HepG2 (cell line): ENCODE data around the gene ZNF786. TPM values are rescaled to one million over a fixed set of nuclear protein-coding genes. Genes with fewer than 3 reads are reported as not detected.

Experiments used
- DMAP1 ChIP-seq: IDR thresholded peaks from 2 replicates; pipeline ENCODE4 v1.6.1; 2016
- GFI1 ChIP-seq: sonication (generic); formaldehyde crosslinking; IDR thresholded peaks from 2 replicates; pipeline ENCODE4 v1.5.0; 2020; ENCODE audit warnings: missing genetic modification reagents, mild to moderate bottlenecking, borderline replicate concordance
- MATR3 ChIP-seq: sonication (generic); formaldehyde crosslinking; IDR thresholded peaks from 2 replicates; pipeline ENCODE4 v1.4.0; 2020; ENCODE audit warnings: missing genetic modification reagents
- NCOR1 ChIP-seq: fragments of 200-600 bp; sonication (generic); IDR thresholded peaks from 2 replicates; pipeline ENCODE4 v1.7.0; 2017; ENCODE audit warnings: antibody characterized with exemption, low read length, borderline replicate concordance
- ZBTB8A ChIP-seq: sonication (generic); formaldehyde crosslinking; IDR thresholded peaks from 2 replicates; pipeline ENCODE4 v1.4.0; 2020; ENCODE audit warnings: mild to moderate bottlenecking, low read depth, missing genetic modification reagents, borderline replicate concordance
- ZNF180 ChIP-seq: sonication (generic); formaldehyde crosslinking; IDR thresholded peaks from 2 replicates; pipeline ENCODE4 v1.4.0; 2020; ENCODE audit warnings: low read depth, missing genetic modification reagents, borderline replicate concordance
- ZNF550 ChIP-seq: sonication (generic); formaldehyde crosslinking; IDR thresholded peaks from 2 replicates; pipeline ENCODE4 v1.4.0; 2020; ENCODE audit warnings: mild to moderate bottlenecking, missing genetic modification reagents, borderline replicate concordance
- ZNF562 ChIP-seq: sonication (generic); formaldehyde crosslinking; IDR thresholded peaks from 2 replicates; pipeline ENCODE4 v1.8.0; 2022; ENCODE audit warnings: missing genetic modification reagents, borderline replicate concordance
- ZNF839 ChIP-seq: sonication (generic); formaldehyde crosslinking; IDR thresholded peaks from 2 replicates; pipeline ENCODE4 v1.4.0; 2020; ENCODE audit warnings: missing genetic modification reagents, mild to moderate bottlenecking, borderline replicate concordance
- polyA plus RNA-seq, 8 experiments: library from polyadenylated mRNA; depleted of rRNA in 3 of 8; stranded (reverse) in 7 of 8; unstranded in 1 of 8; fragments of >200 nt; fragmentation: Illumina TruSeq in 4 of 8; extraction: Trizol in 4 of 8; gene quantifications; 2 replicates each; pipeline versions ENCODE4 v1.2.1 to v1.2.3, GENCODE V29; 2011 to 2016; ENCODE audit warnings: low read depth in 4 of 8, missing spikeins in 1 of 8, mixed read lengths in 1 of 8; ENCODE audit not compliant: insufficient read depth in 1 of 8
- total RNA-seq, 5 experiments: library from RNA; depleted of rRNA; stranded (reverse); fragments of >200 nt; fragmentation: Illumina TruSeq; extraction: Trizol; gene quantifications; 2 replicates each; pipeline ENCODE4 v1.2.3, GENCODE V29; 2016; ENCODE audit warnings: low read depth in 1 of 5
- TF ChIP-seq, protein P1 (sequence below): sonication (generic); formaldehyde crosslinking; IDR thresholded peaks from 2 replicates; pipeline ENCODE4 v1.4.0; 2020; ENCODE audit warnings: missing genetic modification reagents, borderline replicate concordance
- TF ChIP-seq, protein P2 (sequence below): sonication (generic); formaldehyde crosslinking; IDR thresholded peaks from 2 replicates; pipeline ENCODE4 v1.5.0; 2020; ENCODE audit warnings: missing genetic modification reagents
- TF ChIP-seq, protein P3 (sequence below): sonication (generic); formaldehyde crosslinking; IDR thresholded peaks from 2 replicates; pipeline ENCODE4 v1.5.1; 2020; ENCODE audit warnings: mild to moderate bottlenecking, missing genetic modification reagents, borderline replicate concordance
- TF ChIP-seq, protein P4 (sequence below): sonication (generic); formaldehyde crosslinking; conservative IDR thresholded peaks from 2 replicates; pipeline ENCODE4 v1.8.0; 2022; ENCODE audit warnings: mild to moderate bottlenecking, moderate library complexity, missing genetic modification reagents
- TF ChIP-seq, protein P5 (sequence below): sonication (generic); formaldehyde crosslinking; IDR thresholded peaks from 2 replicates; pipeline ENCODE4 v1.4.0; 2020; ENCODE audit warnings: mild to moderate bottlenecking, missing genetic modification reagents

The ZNF786 gene
- total and polyA plus RNA-seq, 2 of the 13 experiments (the other 11 are each of a cell fraction or from before 2014, with no cell fraction given): 2.0 to 4.0 TPM

DNA sequence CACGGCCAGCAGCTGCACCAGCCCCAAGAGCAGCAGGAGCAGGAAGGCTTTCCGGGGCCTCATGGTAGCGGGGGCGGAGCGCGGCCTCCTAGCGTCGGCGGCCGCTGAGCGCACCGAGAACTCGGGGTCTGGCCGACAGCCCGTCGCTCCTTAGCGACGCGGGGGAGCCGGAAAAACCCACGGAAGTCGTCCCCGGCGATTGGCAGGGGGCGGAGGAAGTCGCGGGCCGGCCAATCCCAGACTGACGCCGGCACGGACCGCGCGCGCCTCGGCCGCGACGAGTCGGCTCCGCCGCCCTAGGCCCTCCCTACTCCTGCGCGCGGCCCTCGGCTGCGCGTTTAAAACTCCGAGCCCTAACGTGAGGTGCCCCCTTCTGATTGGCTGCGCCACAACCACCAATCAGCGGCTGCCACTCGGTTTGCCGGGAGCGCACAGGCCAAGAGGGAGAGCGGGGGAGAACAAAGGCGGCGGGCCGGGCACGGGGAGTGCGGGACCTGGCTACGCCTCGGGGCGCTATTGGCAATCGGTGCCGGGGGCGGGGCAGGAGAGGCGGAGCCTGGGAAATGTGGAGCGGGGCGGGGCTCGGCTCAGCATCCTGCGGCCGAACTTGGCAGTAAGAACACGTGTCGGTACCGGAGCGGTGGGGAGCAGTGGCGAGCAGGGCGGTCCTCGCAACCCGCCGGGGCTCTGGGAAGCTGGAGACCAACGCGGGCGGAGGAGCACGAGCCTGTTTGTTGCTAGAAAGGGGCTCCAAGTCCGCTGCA, 62.0 kb downstream of the ZNF786 start, which contains the start of gene PDIA4 (continued):
- TF ChIP-seq ZBTB8A (no peak), GFI1 (CRISPR knock-in tag) (no peak; the same call in 1 of the 2 replicates), NCOR1 (no peak; the same call in 1 of the 2 replicates), ZNF839 (CRISPR knock-in tag) (no peak), ZNF180 (CRISPR knock-in tag) (no peak), ZNF550 (CRISPR knock-in tag) (no peak), MATR3 (CRISPR knock-in tag) (no peak), DMAP1 (CRISPR knock-in tag) (peak; percentile 93), ZNF562 (CRISPR knock-in tag) (peak; percentile 73; the same call in 1 of the 2 replicates)
- TF ChIP-seq, protein P1, sequence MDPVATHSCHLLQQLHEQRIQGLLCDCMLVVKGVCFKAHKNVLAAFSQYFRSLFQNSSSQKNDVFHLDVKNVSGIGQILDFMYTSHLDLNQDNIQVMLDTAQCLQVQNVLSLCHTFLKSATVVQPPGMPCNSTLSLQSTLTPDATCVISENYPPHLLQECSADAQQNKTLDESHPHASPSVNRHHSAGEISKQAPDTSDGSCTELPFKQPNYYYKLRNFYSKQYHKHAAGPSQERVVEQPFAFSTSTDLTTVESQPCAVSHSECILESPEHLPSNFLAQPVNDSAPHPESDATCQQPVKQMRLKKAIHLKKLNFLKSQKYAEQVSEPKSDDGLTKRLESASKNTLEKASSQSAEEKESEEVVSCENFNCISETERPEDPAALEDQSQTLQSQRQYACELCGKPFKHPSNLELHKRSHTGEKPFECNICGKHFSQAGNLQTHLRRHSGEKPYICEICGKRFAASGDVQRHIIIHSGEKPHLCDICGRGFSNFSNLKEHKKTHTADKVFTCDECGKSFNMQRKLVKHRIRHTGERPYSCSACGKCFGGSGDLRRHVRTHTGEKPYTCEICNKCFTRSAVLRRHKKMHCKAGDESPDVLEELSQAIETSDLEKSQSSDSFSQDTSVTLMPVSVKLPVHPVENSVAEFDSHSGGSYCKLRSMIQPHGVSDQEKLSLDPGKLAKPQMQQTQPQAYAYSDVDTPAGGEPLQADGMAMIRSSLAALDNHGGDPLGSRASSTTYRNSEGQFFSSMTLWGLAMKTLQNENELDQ (CRISPR knock-in tag): no peak
- TF ChIP-seq, protein P2, sequence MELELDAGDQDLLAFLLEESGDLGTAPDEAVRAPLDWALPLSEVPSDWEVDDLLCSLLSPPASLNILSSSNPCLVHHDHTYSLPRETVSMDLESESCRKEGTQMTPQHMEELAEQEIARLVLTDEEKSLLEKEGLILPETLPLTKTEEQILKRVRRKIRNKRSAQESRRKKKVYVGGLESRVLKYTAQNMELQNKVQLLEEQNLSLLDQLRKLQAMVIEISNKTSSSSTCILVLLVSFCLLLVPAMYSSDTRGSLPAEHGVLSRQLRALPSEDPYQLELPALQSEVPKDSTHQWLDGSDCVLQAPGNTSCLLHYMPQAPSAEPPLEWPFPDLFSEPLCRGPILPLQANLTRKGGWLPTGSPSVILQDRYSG (CRISPR knock-in tag): no peak
- TF ChIP-seq, protein P3, sequence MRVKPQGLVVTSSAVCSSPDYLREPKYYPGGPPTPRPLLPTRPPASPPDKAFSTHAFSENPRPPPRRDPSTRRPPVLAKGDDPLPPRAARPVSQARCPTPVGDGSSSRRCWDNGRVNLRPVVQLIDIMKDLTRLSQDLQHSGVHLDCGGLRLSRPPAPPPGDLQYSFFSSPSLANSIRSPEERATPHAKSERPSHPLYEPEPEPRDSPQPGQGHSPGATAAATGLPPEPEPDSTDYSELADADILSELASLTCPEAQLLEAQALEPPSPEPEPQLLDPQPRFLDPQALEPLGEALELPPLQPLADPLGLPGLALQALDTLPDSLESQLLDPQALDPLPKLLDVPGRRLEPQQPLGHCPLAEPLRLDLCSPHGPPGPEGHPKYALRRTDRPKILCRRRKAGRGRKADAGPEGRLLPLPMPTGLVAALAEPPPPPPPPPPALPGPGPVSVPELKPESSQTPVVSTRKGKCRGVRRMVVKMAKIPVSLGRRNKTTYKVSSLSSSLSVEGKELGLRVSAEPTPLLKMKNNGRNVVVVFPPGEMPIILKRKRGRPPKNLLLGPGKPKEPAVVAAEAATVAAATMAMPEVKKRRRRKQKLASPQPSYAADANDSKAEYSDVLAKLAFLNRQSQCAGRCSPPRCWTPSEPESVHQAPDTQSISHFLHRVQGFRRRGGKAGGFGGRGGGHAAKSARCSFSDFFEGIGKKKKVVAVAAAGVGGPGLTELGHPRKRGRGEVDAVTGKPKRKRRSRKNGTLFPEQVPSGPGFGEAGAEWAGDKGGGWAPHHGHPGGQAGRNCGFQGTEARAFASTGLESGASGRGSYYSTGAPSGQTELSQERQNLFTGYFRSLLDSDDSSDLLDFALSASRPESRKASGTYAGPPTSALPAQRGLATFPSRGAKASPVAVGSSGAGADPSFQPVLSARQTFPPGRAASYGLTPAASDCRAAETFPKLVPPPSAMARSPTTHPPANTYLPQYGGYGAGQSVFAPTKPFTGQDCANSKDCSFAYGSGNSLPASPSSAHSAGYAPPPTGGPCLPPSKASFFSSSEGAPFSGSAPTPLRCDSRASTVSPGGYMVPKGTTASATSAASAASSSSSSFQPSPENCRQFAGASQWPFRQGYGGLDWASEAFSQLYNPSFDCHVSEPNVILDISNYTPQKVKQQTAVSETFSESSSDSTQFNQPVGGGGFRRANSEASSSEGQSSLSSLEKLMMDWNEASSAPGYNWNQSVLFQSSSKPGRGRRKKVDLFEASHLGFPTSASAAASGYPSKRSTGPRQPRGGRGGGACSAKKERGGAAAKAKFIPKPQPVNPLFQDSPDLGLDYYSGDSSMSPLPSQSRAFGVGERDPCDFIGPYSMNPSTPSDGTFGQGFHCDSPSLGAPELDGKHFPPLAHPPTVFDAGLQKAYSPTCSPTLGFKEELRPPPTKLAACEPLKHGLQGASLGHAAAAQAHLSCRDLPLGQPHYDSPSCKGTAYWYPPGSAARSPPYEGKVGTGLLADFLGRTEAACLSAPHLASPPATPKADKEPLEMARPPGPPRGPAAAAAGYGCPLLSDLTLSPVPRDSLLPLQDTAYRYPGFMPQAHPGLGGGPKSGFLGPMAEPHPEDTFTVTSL (CRISPR knock-in tag): peak; percentile 48; the same call in 1 of the 2 replicates
- TF ChIP-seq, protein P4, sequence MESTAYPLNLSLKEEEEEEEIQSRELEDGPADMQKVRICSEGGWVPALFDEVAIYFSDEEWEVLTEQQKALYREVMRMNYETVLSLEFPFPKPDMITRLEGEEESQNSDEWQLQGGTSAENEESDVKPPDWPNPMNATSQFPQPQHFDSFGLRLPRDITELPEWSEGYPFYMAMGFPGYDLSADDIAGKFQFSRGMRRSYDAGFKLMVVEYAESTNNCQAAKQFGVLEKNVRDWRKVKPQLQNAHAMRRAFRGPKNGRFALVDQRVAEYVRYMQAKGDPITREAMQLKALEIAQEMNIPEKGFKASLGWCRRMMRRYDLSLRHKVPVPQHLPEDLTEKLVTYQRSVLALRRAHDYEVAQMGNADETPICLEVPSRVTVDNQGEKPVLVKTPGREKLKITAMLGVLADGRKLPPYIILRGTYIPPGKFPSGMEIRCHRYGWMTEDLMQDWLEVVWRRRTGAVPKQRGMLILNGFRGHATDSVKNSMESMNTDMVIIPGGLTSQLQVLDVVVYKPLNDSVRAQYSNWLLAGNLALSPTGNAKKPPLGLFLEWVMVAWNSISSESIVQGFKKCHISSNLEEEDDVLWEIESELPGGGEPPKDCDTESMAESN (CRISPR knock-in tag): peak; percentile 98
- TF ChIP-seq, protein P5, sequence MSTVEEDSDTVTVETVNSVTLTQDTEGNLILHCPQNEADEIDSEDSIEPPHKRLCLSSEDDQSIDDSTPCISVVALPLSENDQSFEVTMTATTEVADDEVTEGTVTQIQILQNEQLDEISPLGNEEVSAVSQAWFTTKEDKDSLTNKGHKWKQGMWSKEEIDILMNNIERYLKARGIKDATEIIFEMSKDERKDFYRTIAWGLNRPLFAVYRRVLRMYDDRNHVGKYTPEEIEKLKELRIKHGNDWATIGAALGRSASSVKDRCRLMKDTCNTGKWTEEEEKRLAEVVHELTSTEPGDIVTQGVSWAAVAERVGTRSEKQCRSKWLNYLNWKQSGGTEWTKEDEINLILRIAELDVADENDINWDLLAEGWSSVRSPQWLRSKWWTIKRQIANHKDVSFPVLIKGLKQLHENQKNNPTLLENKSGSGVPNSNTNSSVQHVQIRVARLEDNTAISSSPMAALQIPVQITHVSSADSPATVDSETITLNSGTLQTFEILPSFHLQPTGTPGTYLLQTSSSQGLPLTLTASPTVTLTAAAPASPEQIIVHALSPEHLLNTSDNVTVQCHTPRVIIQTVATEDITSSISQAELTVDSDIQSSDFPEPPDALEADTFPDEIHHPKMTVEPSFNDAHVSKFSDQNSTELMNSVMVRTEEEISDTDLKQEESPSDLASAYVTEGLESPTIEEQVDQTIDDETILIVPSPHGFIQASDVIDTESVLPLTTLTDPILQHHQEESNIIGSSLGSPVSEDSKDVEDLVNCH (CRISPR knock-in tag): no peak
